NCI-H510A treated with DMSO at 0.1 percent for 48 hours (cell line): ENCODE data around the gene MAP6.
A peak's percentile ranks its signal among the peaks of the same experiment; 100 is the strongest.

ENCODE experiments used
- DNase-seq: peaks from one replicate; lab custom pipeline; 2025; lab: John Stamatoyannopoulos, UW

MAP6 gene

GRCh38 chr11:75665990-75666389, 2.8 kb downstream of the MAP6 start:
- no peak for DNase-seq

- DNase-seq, result no peak
Measured at GRCh38 chr11:75665126-75665525, 3.7 kb downstream of the MAP6 start.

GRCh38 chr11:75664389-75664788, 4.4 kb downstream of the MAP6 start:
- DNase-seq, result no peak

DNA sequence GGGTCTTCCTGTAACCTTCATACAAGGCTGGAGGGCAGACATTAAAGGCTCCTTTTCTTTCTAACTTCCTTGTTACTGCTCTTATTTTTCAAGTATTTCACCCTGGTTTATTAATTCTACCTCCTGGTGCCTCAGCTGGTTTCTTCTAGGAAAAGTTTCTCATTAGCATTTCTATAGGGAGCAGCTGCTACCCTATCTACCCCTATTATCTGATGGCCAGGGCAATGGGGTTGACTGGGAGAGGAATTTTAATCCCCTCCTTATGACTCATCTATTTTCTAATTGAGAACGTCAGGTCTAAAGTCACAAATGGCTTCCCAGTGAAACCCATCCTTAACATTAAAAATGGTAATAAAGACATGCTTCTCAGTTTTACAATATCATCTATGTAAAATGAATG, 5.0 kb downstream of the MAP6 start:
- no peak for DNase-seq

GRCh38 chr11:75659836-75660235, 9.0 kb downstream of the MAP6 start:
- no peak for DNase-seq

DNA sequence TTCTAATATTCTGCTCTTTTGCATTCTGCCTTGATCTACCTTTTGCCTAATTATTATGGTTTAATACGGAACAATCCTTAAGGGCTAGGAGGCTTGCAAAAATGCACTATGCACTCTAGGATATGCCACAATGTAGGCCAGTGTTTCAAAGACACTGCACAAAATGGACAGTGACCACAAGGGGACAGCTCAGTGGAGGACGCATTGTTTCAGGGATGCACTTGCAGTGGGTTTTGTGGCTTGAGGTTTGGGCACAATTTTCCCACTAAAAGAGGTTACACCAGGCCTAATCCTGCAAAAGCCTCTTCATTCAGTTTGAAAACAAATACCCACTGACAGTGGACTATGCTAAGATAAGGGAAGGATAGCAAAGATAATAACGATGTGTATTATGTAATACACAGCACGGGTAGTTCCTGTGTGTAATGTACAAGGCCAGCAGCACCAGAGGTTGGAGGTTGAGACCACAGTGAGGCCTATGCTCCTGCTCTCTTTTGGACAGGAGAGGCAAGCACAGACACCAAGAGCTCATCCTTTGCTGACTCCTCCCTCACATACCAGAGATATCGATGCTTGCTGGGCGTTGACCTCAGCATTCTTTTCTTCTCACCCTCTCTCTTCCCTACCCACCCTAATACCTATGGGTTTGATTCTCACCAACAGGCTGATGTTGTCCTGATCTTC, 12.7 kb downstream of the MAP6 start:
- DNase-seq, result no peak

DNA sequence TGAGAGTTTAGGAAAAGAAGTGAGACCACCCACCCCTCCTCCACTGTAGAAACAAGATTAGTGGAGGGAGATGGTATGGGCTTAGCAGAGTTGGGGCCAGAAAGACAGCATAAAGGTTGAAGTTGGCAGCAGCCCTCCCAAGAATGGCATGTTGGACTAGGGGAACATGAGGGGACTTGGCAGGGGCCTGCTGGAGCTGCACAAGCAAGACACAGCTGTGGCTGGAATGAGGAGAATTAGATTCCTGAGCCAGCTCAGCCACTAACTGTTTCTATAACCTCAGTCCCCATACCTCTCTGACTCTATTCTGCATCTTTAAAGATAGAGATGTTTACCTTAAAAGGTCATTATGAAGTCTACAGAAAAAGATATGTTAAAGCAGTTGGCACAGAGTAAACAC, 13.2 kb downstream of the MAP6 start:
- DNase-seq, result no peak

GRCh38 chr11:75654314-75654713, 14.5 kb downstream of the MAP6 start:
- DNase-seq, result no peak

DNA sequence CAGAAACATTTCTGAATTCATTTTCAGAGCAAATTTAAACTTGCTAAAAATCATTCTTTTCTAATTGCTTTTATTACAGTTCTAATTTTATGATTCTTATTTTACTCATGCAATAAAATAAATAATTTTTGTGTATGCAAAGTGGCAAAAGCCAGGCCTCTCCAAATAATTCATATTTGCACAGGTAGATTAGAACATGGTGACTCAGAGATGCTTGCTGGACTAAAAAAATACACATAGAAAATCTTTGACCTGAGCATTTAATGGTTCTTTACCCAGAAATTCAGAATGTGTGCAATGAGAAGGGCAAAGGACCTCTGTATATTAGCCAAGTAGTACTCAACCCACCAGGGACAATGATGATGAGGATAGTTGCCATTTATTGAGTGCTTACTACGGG, 15.3 kb downstream of the MAP6 start:
- DNase-seq, result no peak

DNA sequence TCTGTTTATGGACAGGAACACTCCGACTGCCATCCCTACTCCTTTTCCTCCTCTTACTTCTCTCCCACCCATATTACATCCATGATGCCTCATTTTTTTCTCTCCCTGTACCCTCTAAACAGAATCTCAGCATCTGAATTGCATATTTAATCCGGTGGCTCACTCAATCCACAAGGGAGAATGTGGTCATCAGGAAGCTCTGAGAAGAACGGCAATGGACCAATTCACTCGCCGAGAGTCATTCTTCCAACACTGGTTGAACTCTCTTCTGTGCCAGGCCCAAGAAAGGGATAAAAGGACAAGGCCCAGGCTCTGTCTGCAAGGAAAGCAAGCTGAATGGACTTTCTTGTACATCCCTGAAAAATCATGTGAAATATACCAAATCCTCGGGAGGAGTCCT, 15.9 kb downstream of the MAP6 start:
- no peak for DNase-seq

GRCh38 chr11:75651218-75651617, 17.6 kb downstream of the MAP6 start:
- no peak for DNase-seq

DNA sequence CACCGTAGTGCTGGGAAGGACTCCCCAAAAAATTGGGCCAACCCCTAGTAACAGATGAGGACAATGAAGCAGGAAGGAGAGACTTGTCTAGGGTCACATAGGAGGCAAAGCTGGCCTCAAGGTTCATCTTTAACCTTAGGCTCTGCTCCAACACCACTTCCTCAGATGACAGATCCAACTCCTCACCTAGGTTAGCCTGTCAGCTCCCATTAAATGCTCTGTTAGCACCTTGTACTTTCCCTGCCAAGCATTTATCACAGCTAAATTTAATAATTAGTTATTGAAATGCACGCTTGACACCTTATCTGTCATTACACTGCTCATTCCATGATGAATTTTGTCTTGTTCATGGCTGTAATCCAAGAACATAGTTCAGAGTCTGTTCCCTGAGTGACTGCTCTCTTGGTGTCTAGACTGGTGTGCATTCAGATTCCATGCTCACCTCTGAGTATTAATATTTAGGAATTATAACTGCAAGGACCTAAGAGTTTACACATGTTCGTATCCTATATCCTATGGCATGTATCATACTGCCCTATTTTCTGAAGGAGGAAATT, 18.6 kb downstream of the MAP6 start:
- DNase-seq, result no peak

- no peak for DNase-seq
Measured at GRCh38 chr11:75644946-75645345, 23.9 kb downstream of the MAP6 start.

DNA sequence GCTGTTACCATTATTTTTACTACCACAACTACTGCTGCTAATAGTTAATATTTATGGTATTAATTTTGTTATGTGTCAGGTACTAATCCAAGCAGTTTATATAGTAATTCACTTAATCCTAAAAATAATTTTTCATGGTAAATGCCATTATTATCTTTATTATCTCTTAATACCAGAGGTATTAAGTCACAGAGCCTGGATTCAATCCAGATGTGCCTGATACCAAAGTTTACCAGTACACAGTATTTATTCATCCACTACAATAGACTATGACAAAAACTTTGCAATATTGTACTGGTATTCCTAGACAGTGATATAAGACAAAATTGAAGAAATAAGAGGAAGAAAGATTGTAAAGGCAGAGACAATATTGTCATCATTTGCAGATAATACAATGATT, 24.5 kb downstream of the MAP6 start:
- DNase-seq, result no peak

GRCh38 chr11:75642402-75643113, 26.3 kb downstream of the MAP6 start:
- no peak for DNase-seq

GRCh38 chr11:75639762-75640181, 29.1 kb downstream of the MAP6 start:
- DNase-seq, result peak; percentile 49

DNA sequence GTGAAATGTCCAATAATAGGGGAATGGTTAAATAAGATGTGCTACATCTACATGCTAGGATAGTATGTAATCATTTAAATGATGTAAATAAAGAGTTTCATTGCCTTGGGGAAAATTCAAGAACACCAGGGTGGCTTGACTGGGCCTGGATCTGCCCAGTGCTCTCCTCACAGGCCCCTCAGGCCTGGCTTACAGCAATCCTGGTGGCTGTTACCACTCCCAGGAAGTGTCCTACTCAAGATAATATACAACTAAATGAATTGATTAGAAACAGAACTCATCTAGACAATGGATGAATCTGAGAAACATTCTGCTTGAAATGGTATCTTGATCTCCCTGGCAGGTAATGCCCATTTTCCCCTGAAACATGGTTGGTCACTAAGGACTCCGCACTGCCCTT, 30.8 kb downstream of the MAP6 start:
- no peak for DNase-seq

DNA sequence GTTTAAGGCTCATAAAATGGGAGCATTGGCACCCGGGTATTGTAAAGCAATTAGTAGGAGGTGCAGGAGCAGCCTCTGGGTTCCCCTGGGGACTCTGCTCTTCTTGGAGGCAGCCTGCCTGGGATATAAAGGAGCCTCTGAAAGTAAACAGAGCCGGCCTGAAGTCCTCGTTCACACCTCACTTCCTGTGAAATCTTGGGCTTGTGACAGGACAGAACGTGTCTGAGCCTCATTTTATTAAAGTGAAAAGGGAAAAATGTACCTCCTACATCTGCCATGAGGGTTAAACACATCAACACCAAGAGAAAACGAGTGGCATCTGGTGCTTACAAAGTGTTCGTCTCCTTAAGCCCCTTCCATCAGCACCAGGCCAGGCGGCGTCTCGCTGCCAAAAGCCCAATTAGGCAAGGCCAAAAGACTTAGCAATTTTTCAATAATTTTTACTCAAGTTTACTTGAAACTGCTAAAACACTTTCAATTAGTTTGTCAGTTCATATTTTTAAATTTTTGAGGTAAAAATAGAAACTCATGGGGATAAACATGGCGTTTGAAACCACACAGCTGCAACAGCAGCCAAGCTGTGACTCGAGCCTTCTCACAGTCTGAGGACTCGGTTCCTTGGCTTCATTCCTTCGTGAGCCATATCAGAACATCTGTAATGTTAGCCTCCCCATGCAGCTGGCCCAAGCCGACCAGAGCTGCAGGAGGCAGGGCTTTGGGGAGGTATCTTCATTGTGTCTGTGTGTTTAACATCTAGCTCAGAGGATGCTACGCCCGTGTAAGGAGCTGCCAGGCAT, 33.6 kb downstream of the MAP6 start:
- DNase-seq, result peak; percentile 20

GRCh38 chr11:75633409-75634066, 35.3 kb downstream of the MAP6 start:
- no peak for DNase-seq

DNA sequence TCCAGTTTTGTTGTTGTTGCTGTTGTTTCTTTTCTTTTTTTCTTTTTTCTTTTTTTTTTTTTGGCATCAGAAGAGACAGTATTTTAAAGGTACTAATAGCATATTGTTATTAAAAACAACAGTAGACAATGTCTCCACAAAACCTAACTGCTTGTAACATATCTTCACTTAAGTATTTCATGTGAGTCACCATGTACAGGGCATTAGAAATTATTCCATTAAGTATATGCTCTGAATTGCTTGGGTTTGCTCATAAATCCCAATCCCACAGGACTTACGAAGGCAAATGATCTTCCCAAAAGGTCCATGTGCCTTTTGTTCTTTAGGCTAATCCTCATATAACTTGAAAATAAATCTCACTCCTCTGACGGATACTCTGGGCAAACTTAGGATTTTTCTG, 35.9 kb downstream of the MAP6 start:
- DNase-seq, result no peak

GRCh38 chr11:75632450-75632849, 36.4 kb downstream of the MAP6 start:
- no peak for DNase-seq

- DNase-seq, result no peak
Measured at GRCh38 chr11:75631086-75631730, 37.6 kb downstream of the MAP6 start.
